ENCODE measurements around the gene THSD4. TPM values are rescaled to one million over a fixed set of nuclear protein-coding genes. Genes with fewer than 3 reads are reported as not detected.

Gene THSD4
- total and polyA plus RNA-seq, 2 of the 8 experiments (the other 6 are each of a cell fraction or from before 2014, with no cell fraction given): 2.5 to 6.2 TPM

GRCh38 chr15:71400294-71400693, 285.0 kb downstream of the THSD4 start:
- DNase-seq (ENCODE audit: low read depth in 1 of 2, low spot score in 2 of 2): no peak
- Histone ChIP-seq H3K79me1 (ENCODE audit: low read depth, low read length) (no peaks in the 10 kb centered on the region), H3K14ac (ENCODE audit: insufficient read length) (no peak overlapping the region), H3K4me3 (ENCODE audit: extremely low read depth in 1 of 4, insufficient read depth in 2 of 4, low read depth in 3 of 4, low read length in 4 of 4) (no peak overlapping the region), H2BK12ac (ENCODE audit: low read depth, low read length) (no peak overlapping the region), H3K18ac (ENCODE audit: extremely low read depth, low read length) (no peak overlapping the region), H3K9me3 (ENCODE audit: insufficient read depth in 2 of 2, low read depth in 1 of 2, low read length in 1 of 2) (no peaks in the 10 kb centered on the region), H2BK5ac (ENCODE audit: low read depth, low read length) (no peak overlapping the region), H4K20me1 (replicated peaks in 1 of 2; ENCODE audit: control insufficient read depth in 1 of 2, insufficient read depth in 2 of 2, low read length in 2 of 2) (no peaks in the 10 kb centered on the region), H4K8ac (ENCODE audit: extremely low read depth, insufficient read depth, low read length) (no peak overlapping the region), H3K4me2 (ENCODE audit: insufficient read depth in 1 of 2, low read depth in 2 of 2, low read length in 2 of 2) (no peak overlapping the region), H2AK5ac (ENCODE audit: low read depth, low read length) (no peak overlapping the region), H2BK120ac (replicated peaks; ENCODE audit: low read depth, low read length) (no peak overlapping the region), H3K79me2 (ENCODE audit: control insufficient read depth in 1 of 2, insufficient read depth in 2 of 2, low read length in 2 of 2) (no peaks in the 10 kb centered on the region), H2BK20ac (ENCODE audit: low read length) (no peak overlapping the region), H3K36me3 (ENCODE audit: control insufficient read depth in 2 of 4, insufficient read depth in 4 of 4, low read length in 3 of 4) (no peaks in the 10 kb centered on the region), H2AFZ (ENCODE audit: low read length) (no peak overlapping the region), H3K27ac (ENCODE audit: low read depth, low read length) (no peak overlapping the region), H3K4ac (replicated peaks; ENCODE audit: insufficient read length, low read depth, low read length) (no peak overlapping the region), H3K27me3 (replicated peaks in 1 of 4; ENCODE audit: control insufficient read depth in 3 of 4, extremely low read depth in 1 of 4, insufficient read depth in 3 of 4, low read length in 3 of 4) (no peaks in the 10 kb centered on the region), H3K23ac (ENCODE audit: insufficient read length) (no peak overlapping the region), H4K91ac (replicated peaks; ENCODE audit: insufficient read length, low read length) (no peak overlapping the region), H4K5ac (ENCODE audit: insufficient read length, low read depth, low read length) (no peak overlapping the region), H3K56ac (replicated peaks; ENCODE audit: insufficient read length, low read depth, low read length) (no peak overlapping the region), H2BK15ac (ENCODE audit: low read length) (no peak overlapping the region), H3K4me1 (replicated peaks in 1 of 4; ENCODE audit: control insufficient read depth in 3 of 4, insufficient read depth in 4 of 4, low read length in 3 of 4) (no peaks in the 10 kb centered on the region), H3K9ac (replicated peaks in 1 of 4; ENCODE audit: extremely low read depth in 1 of 4, low read depth in 3 of 4, low read length in 3 of 4) (no peak overlapping the region), H3K23me2 (ENCODE audit: low read depth, low read length) (no peaks in the 10 kb centered on the region)
- ChIA-PET POLR2A (ENCODE audit: partially characterized antibody) (interaction anchor here (1.0 to 2.7 kb wide), 2 partner anchors 9 to 12 kb away, joined by 5 to 6 read pairs; no protein-coding TSS in a partner anchor), CTCF (ENCODE audit: partially characterized antibody) (interaction anchor here (1.0 to 2.9 kb wide), 4 partner anchors 14 to 44 kb away, joined by 4 to 19 read pairs (median 10); no protein-coding TSS in a partner anchor)
- no peak for FAIRE-seq
- WGBS, 2 experiments (ENCODE audit: extremely low coverage in 1 of 2, insufficient coverage in 1 of 2, insufficient read length in 1 of 2, insufficient replicate concordance in 2 of 2, low coverage in 1 of 2, low lambda C conversion rate in 2 of 2, missing lambda C conversion rate in 1 of 2): 95% methylated on average over 3 of the region's 3 CpGs; no CpG with 5 or more reads in 1 of the 2 experiments
- TF ChIP-seq MAX (IDR thresholded peaks at IDR 0.05): no peak
- no peak for TF ChIP-seq MAFK (IDR thresholded peaks at IDR 0.05; ENCODE audit: low read depth, low read length)
- TF ChIP-seq SP2 (IDR thresholded peaks at IDR 0.05; ENCODE audit: low read length): no peak
- no peak for TF ChIP-seq TCF12 (IDR thresholded peaks at IDR 0.05; ENCODE audit: low read depth, low read length)
- no peak for TF ChIP-seq KDM5A (IDR thresholded peaks at IDR 0.05; ENCODE audit: low read length)
- no peak for TF ChIP-seq TAF7 (optimal IDR thresholded peaks at IDR 0.05; ENCODE audit: borderline replicate concordance, low read depth, low read length)
- TF ChIP-seq SP1 (IDR thresholded peaks at IDR 0.05; ENCODE audit: low read depth, low read length): no peak
- TF ChIP-seq CTBP2 (IDR thresholded peaks at IDR 0.05; ENCODE audit: borderline replicate concordance, insufficient read depth, insufficient read length, low read length): no peak
- TF ChIP-seq POU5F1 (IDR thresholded peaks at IDR 0.05; ENCODE audit: low read depth, low read length): no peak
- TF ChIP-seq ASH2L (IDR thresholded peaks at IDR 0.05; ENCODE audit: low read length): no peak
- TF ChIP-seq NRF1 (IDR thresholded peaks at IDR 0.05; ENCODE audit: low read depth, low read length): no peak
- no peak for TF ChIP-seq JUND (IDR thresholded peaks at IDR 0.05; ENCODE audit: low read length)
- no peak for TF ChIP-seq GTF2F1 (IDR thresholded peaks at IDR 0.05; ENCODE audit: borderline replicate concordance, low read depth, low read length)

Measured in H1 (cell line).